Right lobe of liver (tissue), 4 donors: Measurements from ENCODE around the gene SPOCK2.

ENCODE experiments used
- POLR2A ChIP-seq: fragments of 450-650 bp; IDR thresholded peaks from one replicate; pipeline ENCODE4 v1.6.1; 2017; ENCODE audit warnings: antibody characterized with exemption, mild to moderate bottlenecking
- TF ChIP-seq, protein P1 (sequence below), 4 donors: fragments of 200-600 bp in 3 of 4; fragments of 450-650 bp in 1 of 4; IDR thresholded peaks; one replicate each; pipeline versions ENCODE4 v1.5.1 to v1.8.0; 2016 to 2022; ENCODE audit warnings: antibody characterized with exemption in 4 of 4, mild to moderate bottlenecking in 2 of 4
- donor health status: DM: no; HTN: no; CAD: no.
- donor health status: DM: no; HTN: no; CAD: no.
- donor health status: DM: no; HTN: yes; CAD: no.

DNA sequence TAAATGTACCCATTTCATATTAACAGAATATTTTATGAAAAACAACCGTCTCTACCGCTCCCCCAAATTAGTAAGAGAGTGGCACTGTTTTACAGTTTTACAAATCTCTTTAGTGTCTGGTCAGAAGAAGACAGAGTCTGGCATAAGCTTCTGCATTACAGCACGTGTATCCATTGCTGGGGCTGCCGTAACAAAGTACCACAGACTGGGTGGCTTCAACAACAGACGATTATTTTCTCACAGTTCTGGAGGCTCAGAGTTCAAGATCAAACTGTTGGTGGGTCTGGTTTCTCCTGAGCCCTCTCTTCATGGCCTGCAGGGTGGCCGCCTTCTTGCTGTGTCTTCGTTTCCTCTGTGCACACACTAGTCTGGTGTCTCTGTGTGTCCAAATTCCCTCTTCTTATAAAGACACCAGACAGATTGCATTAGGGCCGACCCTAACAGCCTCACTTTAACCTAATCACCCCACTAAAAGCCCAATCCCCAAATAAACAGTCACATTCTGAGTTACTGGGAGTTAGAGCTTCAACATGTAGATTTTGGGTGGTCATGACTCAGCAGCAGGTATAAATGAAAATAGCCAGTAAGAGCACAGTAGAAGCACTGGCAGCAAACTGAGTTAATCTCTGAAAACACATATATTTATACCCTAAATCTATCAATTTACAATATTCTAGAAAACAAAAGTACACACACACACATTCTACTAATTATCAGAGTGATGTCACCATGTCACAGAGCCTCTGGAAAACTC is 4.0 kb upstream of the SPOCK2 start:
- TF ChIP-seq, protein P1, sequence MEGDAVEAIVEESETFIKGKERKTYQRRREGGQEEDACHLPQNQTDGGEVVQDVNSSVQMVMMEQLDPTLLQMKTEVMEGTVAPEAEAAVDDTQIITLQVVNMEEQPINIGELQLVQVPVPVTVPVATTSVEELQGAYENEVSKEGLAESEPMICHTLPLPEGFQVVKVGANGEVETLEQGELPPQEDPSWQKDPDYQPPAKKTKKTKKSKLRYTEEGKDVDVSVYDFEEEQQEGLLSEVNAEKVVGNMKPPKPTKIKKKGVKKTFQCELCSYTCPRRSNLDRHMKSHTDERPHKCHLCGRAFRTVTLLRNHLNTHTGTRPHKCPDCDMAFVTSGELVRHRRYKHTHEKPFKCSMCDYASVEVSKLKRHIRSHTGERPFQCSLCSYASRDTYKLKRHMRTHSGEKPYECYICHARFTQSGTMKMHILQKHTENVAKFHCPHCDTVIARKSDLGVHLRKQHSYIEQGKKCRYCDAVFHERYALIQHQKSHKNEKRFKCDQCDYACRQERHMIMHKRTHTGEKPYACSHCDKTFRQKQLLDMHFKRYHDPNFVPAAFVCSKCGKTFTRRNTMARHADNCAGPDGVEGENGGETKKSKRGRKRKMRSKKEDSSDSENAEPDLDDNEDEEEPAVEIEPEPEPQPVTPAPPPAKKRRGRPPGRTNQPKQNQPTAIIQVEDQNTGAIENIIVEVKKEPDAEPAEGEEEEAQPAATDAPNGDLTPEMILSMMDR (IDR thresholded peaks at IDR 0.05), result no peak
- no peak for TF ChIP-seq POLR2A
